WERI-Rb-1 (cell line): ENCODE measurements around the gene LGALS16.

Experiments used
- DNase-seq: peaks from one replicate; pipeline ENCODE4 v3.0.0-alpha.2; 2020
- H3K27ac ChIP-seq: fragments of 250-450 bp; sonication (Bioruptor Pico); 2 replicates; pipeline ENCODE4 v1.5.1; 2020; ENCODE audit warnings: mild to moderate bottlenecking, moderate library complexity
- H3K27me3 ChIP-seq: fragments of 250-450 bp; sonication (Bioruptor Pico); 2 replicates; pipeline ENCODE4 v1.5.1; 2021; ENCODE audit warnings: mild to moderate bottlenecking, low read depth, moderate library complexity; ENCODE audit not compliant: insufficient read depth, severe bottlenecking
- H3K36me3 ChIP-seq: fragments of 250-450 bp; sonication (Bioruptor Pico); 2 replicates; pipeline ENCODE4 v1.5.1; 2020; ENCODE audit warnings: mild to moderate bottlenecking, moderate library complexity
- H3K4me3 ChIP-seq: 2 replicates; pipeline ENCODE4 v1.5.1; 2011; ENCODE audit warnings: low read depth, mild to moderate bottlenecking, control low read depth, low read length
- H3K9me3 ChIP-seq: fragments of 250-450 bp; sonication (Bioruptor Pico); 2 replicates; pipeline ENCODE4 v1.5.1; 2021; ENCODE audit warnings: mild to moderate bottlenecking, moderate library complexity; ENCODE audit not compliant: severe bottlenecking
- TF ChIP-seq, protein P1 (sequence below): IDR thresholded peaks from 2 replicates; pipeline ENCODE4 v1.5.1; 2011; ENCODE audit warnings: low read depth, mild to moderate bottlenecking, control low read depth, inconsistent platforms, low read length

The LGALS16 gene

DNA sequence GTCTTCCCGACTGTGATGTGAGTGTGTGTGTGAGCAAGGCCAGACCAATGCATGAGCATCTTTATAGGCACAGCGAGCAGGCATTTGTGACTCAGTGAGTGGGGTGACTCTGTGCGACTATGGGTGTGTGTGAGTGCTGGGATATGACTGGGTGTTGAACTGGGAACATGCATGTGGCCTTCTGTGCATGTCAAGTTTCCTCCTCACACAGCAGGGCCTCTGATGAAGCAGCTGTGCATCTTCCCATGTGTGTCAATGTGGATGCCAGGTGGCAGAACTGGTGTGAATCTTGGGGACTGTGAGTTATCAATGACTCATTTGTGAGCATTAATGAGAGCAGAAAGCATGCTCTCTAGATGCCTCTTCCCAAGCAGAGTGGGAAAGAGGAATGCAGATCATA is 36.5 kb downstream of the LGALS16 start:
- no peaks in the 10 kb centered on the region for H3K36me3 ChIP-seq
- peaks cover 61% of the 10 kb centered on the region for H3K27me3 ChIP-seq
- TF ChIP-seq, protein P1, sequence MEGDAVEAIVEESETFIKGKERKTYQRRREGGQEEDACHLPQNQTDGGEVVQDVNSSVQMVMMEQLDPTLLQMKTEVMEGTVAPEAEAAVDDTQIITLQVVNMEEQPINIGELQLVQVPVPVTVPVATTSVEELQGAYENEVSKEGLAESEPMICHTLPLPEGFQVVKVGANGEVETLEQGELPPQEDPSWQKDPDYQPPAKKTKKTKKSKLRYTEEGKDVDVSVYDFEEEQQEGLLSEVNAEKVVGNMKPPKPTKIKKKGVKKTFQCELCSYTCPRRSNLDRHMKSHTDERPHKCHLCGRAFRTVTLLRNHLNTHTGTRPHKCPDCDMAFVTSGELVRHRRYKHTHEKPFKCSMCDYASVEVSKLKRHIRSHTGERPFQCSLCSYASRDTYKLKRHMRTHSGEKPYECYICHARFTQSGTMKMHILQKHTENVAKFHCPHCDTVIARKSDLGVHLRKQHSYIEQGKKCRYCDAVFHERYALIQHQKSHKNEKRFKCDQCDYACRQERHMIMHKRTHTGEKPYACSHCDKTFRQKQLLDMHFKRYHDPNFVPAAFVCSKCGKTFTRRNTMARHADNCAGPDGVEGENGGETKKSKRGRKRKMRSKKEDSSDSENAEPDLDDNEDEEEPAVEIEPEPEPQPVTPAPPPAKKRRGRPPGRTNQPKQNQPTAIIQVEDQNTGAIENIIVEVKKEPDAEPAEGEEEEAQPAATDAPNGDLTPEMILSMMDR = no peak
- H3K9me3 ChIP-seq = peaks cover 7% of the 10 kb centered on the region
- no peak for DNase-seq
- H3K4me3 ChIP-seq = no peak overlapping the region
- no peak overlapping the region for H3K27ac ChIP-seq

DNA sequence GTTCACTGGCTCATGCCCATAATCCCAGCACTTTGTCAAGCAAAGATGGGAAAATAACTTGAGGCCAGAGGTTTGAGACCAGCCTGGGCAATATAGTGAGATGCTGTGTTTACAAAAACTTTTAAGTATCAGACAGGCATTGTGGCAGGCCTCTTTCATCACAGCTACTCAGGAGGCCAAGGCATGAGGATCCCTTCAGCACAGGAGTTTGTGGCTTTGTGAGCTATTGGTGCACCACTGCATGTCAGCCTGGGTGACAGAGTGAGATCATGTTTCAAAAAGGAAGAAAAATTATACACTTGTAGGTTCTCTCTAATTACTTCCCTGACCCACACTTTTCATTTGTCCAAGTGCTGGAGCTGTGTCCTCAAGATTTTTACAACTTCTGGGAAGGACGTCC is 37.1 kb downstream of the LGALS16 start:
- Histone ChIP-seq H3K27me3 (peaks cover 67% of the 10 kb centered on the region), H3K9me3 (peaks cover 7% of the 10 kb centered on the region), H3K4me3 (no peak overlapping the region), H3K36me3 (no peaks in the 10 kb centered on the region), H3K27ac (no peak overlapping the region)
- DNase-seq = no peak
- TF ChIP-seq, protein P1 = no peak

DNA sequence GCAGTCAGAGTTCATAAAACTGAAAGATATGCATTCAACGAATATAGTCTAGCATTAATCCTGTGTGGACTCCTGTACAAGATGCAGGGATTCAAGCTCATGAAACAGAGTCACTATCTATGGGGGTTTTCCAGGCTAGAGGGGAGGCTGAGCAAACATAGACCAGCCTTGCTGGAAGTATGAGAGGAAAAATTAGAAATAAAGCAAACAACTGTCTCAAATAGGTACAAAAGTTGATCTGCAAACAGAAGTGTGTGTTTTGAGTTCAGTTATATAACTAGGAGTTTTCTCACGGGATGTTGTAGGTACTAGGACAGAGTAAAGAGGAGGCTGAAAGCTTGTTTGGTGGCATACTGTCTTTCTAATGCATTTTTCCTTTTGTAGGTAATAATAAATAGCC is 40.0 kb downstream of the LGALS16 start:
- TF ChIP-seq, protein P1 = no peak
- no peak for DNase-seq
- Histone ChIP-seq H3K36me3 (no peaks in the 10 kb centered on the region), H3K4me3 (no peak overlapping the region), H3K9me3 (no peaks in the 10 kb centered on the region), H3K27me3 (peaks cover 86% of the 10 kb centered on the region), H3K27ac (no peak overlapping the region)

DNA sequence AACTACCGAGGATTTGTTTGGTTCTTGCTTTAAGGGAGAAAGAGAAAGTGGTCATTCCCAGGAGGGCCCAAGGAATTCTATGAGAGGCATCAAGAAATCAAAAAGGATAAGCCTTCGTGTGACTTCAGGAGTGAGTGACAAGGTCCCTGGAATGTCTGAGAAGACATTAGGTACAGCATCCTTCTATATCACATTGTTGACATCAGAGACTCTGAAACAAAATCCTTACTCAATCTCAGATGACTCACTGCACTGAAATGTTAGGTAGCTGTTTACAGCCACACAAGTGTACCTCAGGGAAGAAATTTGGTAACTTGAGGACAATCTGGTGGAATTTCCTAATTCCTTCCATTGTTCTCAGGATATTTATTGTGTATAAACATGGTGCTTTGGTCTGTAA is 40.7 kb downstream of the LGALS16 start:
- H3K27ac ChIP-seq = no peak overlapping the region
- no peak overlapping the region for H3K4me3 ChIP-seq
- H3K27me3 ChIP-seq = peaks cover 88% of the 10 kb centered on the region
- no peaks in the 10 kb centered on the region for H3K36me3 ChIP-seq
- TF ChIP-seq, protein P1 = no peak
- H3K9me3 ChIP-seq = no peaks in the 10 kb centered on the region
- no peak for DNase-seq

DNA sequence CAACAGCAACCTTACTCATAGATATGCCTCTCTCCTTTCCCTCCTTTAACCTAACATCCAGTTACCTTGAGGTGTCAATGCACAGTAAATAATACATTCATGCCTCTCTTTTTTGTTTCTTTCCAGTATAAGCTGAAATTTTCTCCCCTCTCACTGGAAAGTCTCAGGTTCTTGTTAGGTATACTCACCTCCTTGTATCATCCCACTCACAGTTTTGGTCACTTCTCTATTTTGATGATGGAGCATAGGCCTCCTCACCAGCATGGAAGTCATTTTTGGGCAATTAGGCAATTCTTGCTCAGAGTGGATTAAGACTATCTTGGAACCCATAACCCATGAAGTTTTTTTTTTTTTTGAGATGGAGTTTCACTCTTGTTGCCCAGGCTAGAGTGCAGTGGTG is 42.8 kb downstream of the LGALS16 start:
- TF ChIP-seq, protein P1 = no peak
- DNase-seq = no peak
- peaks cover 77% of the 10 kb centered on the region for H3K27me3 ChIP-seq
- H3K4me3 ChIP-seq = no peak overlapping the region
- no peaks in the 10 kb centered on the region for H3K36me3 ChIP-seq
- H3K9me3 ChIP-seq = no peaks in the 10 kb centered on the region
- no peak overlapping the region for H3K27ac ChIP-seq

DNA sequence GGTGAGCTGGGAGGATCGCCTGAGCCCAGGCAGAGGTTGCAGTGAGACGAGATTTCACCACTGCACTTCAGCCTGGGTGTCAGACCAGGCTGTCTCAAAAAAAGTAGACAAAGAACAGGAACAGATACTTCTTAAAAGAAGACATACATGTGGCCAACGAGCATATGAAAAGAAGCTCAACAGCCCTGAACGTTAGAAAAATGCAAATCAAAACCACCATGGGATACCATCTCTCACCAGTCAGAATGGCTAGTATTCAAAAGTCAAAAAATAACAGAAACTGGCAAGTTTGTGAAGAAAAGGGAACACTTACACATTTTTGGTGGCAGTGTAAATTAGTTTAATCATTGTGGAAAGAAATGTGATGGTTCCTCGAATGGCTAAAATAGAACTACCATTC is 45.6 kb downstream of the LGALS16 start:
- Histone ChIP-seq H3K9me3 (no peaks in the 10 kb centered on the region), H3K27ac (no peak overlapping the region), H3K36me3 (no peaks in the 10 kb centered on the region), H3K27me3 (peaks cover 83% of the 10 kb centered on the region), H3K4me3 (no peak overlapping the region)
- no peak for DNase-seq
- TF ChIP-seq, protein P1 = no peak
